Naive thymus-derived CD4-positive, alpha-beta T cell (primary cell): Measurements from ENCODE around the gene VAV2. TPM values are rescaled to one million over a fixed set of nuclear protein-coding genes. Genes with fewer than 3 reads are reported as not detected.

Source experiments
- ATAC-seq: fragments of 150-1000 bp; cut with Tn5 transposase; 2 replicates; pipeline ENCODE4 v1.10.0; 2021; ENCODE audit warnings: mild to moderate bottlenecking, moderate library complexity
- CTCF ChIA-PET: fragments of 350-600 bp; sonication (Branson Sonifier 250); formaldehyde crosslinking; loops from one replicate; lab custom pipeline; 2021; ENCODE audit warnings: antibody characterized with exemption; lab: Charles Lee
- POLR2A ChIA-PET: fragments of 350-600 bp; sonication (Branson Sonifier 250); formaldehyde crosslinking; loops from one replicate; lab custom pipeline; 2021; ENCODE audit warnings: antibody characterized with exemption, inconsistent platforms; lab: Charles Lee
- DNase-seq, 9 donors: peaks; one replicate each; pipeline versions ENCODE4 v3.0.0 to v3.0.0-alpha.2; 2020 to 2022; ENCODE audit warnings: mixed read lengths in 1 of 9
- H3K27ac ChIP-seq: one replicate; pipeline ENCODE4 v1.7.0; 2013; ENCODE audit warnings: mild to moderate bottlenecking, low read depth, low read length, moderate library complexity
- H3K27me3 ChIP-seq, 2 donors: one replicate each; pipeline ENCODE4 v1.7.0; 2013; ENCODE audit warnings: low read length in 2 of 2, mild to moderate bottlenecking in 2 of 2, moderate library complexity in 2 of 2; ENCODE audit not compliant: control insufficient read depth in 2 of 2, insufficient read depth in 2 of 2
- H3K36me3 ChIP-seq, 3 experiments: 1 replicate in 2 of 3; 2 replicates in 1 of 3; pipeline ENCODE4 v1.7.0; 2013; ENCODE audit warnings: low read length in 3 of 3, mild to moderate bottlenecking in 3 of 3, moderate library complexity in 1 of 3; ENCODE audit not compliant: insufficient read depth in 3 of 3, control insufficient read depth in 2 of 3
- H3K4me1 ChIP-seq, 2 donors: one replicate each; pipeline ENCODE4 v1.7.0; 2013; ENCODE audit warnings: low read length in 2 of 2, mild to moderate bottlenecking in 2 of 2, moderate library complexity in 1 of 2; ENCODE audit not compliant: control insufficient read depth in 2 of 2, insufficient read depth in 2 of 2
- H3K4me3 ChIP-seq: 2 replicates; pipeline ENCODE4 v1.7.0; 2013; ENCODE audit warnings: mild to moderate bottlenecking, low read length
- H3K9me3 ChIP-seq, 3 experiments: 1 replicate in 2 of 3; 2 replicates in 1 of 3; pipeline ENCODE4 v1.7.0; 2013; ENCODE audit warnings: low read length in 3 of 3; ENCODE audit not compliant: control insufficient read depth in 2 of 3
- H3K27ac Mint-ChIP-seq, 9 donors: one replicate each; pipeline ENCODE4 v1.8.0; 2020 to 2022; ENCODE audit warnings: mixed read lengths in 9 of 9, mild to moderate bottlenecking in 8 of 9, moderate library complexity in 5 of 9, inconsistent platforms in 2 of 9
- H3K27me3 Mint-ChIP-seq, 5 donors: one replicate each; pipeline ENCODE4 v1.8.0; 2021 to 2022; ENCODE audit warnings: mixed read lengths in 5 of 5, mild to moderate bottlenecking in 1 of 5
- H3K36me3 Mint-ChIP-seq, 5 donors: one replicate each; pipeline ENCODE4 v1.8.0; 2020 to 2022; ENCODE audit warnings: mixed read lengths in 5 of 5, mild to moderate bottlenecking in 3 of 5, inconsistent platforms in 1 of 5
- H3K4me1 Mint-ChIP-seq, 7 donors: one replicate each; pipeline ENCODE4 v1.8.0; 2020 to 2022; ENCODE audit warnings: mixed read lengths in 7 of 7, mild to moderate bottlenecking in 3 of 7, inconsistent platforms in 1 of 7
- H3K4me3 Mint-ChIP-seq, 10 donors: one replicate each; pipeline ENCODE4 v1.8.0; 2020 to 2022; ENCODE audit warnings: mild to moderate bottlenecking in 10 of 10, mixed read lengths in 10 of 10, moderate library complexity in 6 of 10, inconsistent platforms in 2 of 10
- H3K9me3 Mint-ChIP-seq, 11 donors: one replicate each; pipeline ENCODE4 v1.8.0; 2020 to 2022; ENCODE audit warnings: mixed read lengths in 11 of 11, mild to moderate bottlenecking in 4 of 11, inconsistent platforms in 1 of 11, moderate library complexity in 1 of 11
- intact Hi-C, 2 donors: fragments of 100-400 bp; cut with micrococcal nuclease; formaldehyde crosslinking; loops; one replicate each; pipeline ENCODE4 v1.15.1; 2023
- polyA plus RNA-seq, 2 donors: library from polyadenylated mRNA; unstranded; fragments of 300-500 nt; fragmentation: Illumina TruSeq; gene quantifications; one replicate each; pipeline ENCODE4 v1.2.3, GENCODE V29; 2021
- total RNA-seq, 6 experiments: library from RNA in 5 of 6; stranded (reverse) in 5 of 6; gene quantifications; 1 replicate in 5 of 6; 2 replicates in 1 of 6; pipeline ENCODE4 v1.2.3 and lab custom pipeline; 2021 to 2026

Gene VAV2
- total and polyA plus RNA-seq, 7 experiments from 2014 or later, result 0.18 to 14.4 (median 1.9) TPM

GRCh38 chr9:134024828-134025605 is 32.9 kb upstream of the VAV2 start, which contains the start of gene BRD3OS:
Gene BRD3OS, plus strand, starts transcription at chr9:134025481. Its CDS starts 1,267 bp downstream, at chr9:134026748.
- H3K27ac Mint-ChIP-seq, result peak within 1 kb of the TSS; percentile 48 to 86 (median 78)
- Histone ChIP-seq H3K27ac (peak within 1 kb of the TSS; percentile 75), H3K27me3 (no peaks in the 10 kb centered on the region), H3K4me3 (peak within 1 kb of the TSS; percentile 89), H3K4me1 (peaks cover 5 to 7% of the 10 kb centered on the region in 2 donors), H3K9me3 (no peaks in the 10 kb centered on the region), H3K36me3 (peaks cover 0 to 3% (median 0%) of the 10 kb centered on the region in 3 experiments)
- H3K27me3 Mint-ChIP-seq, result no peaks in the 10 kb centered on the region
- H3K4me1 Mint-ChIP-seq, result peaks cover 0 to 21% (median 12%) of the 10 kb centered on the region in 7 donors
- ATAC-seq (peak; percentile 98), DNase-seq (peak; percentile 80 to 95 (median 91))
- peak within 1 kb of the TSS; percentile 61 to 85 (median 80) for H3K4me3 Mint-ChIP-seq
- H3K9me3 Mint-ChIP-seq, result no peaks in the 10 kb centered on the region
- CTCF ChIA-PET, result interaction anchor here (2.9 kb wide), 1 partner anchor 31 kb away, joined by 14 read pairs; no protein-coding TSS in a partner anchor
- POLR2A ChIA-PET, result interaction anchor here (0.5 to 4.2 kb wide), 6 partner anchors 20 to 140 kb away, joined by 3 to 18 read pairs (median 3); partner anchors contain the start of genes RNU6ATAC and WDR5
- intact Hi-C loops, result loop anchor here (1.0 to 10.0 kb wide), 8 partner anchors 33 to 1880 kb away; partner anchors contain the start of genes BRD3 (in 2 of the 2), RNU6ATAC (in 2 of the 2), VAV2 (in 2 of the 2) and CACFD1 (in 1 of the 2)
- H3K36me3 Mint-ChIP-seq, result peaks cover 0 to 6% (median 0%) of the 10 kb centered on the region in 5 donors

GRCh38 chr9:134024214-134024792 is 32.2 kb upstream of the VAV2 start:
- H3K9me3 ChIP-seq, result no peaks in the 10 kb centered on the region
- ATAC-seq (no peak), DNase-seq (peak in 1 of 9 donors; percentile 4)
- CTCF ChIA-PET, result interaction anchor here (2.9 kb wide), 1 partner anchor 30 kb away, joined by 14 read pairs; no protein-coding TSS in a partner anchor
- H3K4me3 ChIP-seq, result no peak overlapping the region
- peaks cover 0 to 3% (median 0%) of the 10 kb centered on the region in 3 experiments for H3K36me3 ChIP-seq
- intact Hi-C loops, result loop anchor here in 1 of 2 donors (10.0 kb wide), 1 partner anchor 1880 kb away; the partner anchor contains the start of gene CAMSAP1
- no peaks in the 10 kb centered on the region for H3K27me3 ChIP-seq
- H3K4me1 Mint-ChIP-seq, result peaks cover 0 to 21% (median 12%) of the 10 kb centered on the region in 7 donors
- H3K4me1 ChIP-seq, result peaks cover 5 to 7% of the 10 kb centered on the region in 2 donors
- peaks cover 0 to 6% (median 0%) of the 10 kb centered on the region in 5 donors for H3K36me3 Mint-ChIP-seq
- H3K4me3 Mint-ChIP-seq, result peak overlapping the region; percentile 24 to 85 (median 73)
- no peaks in the 10 kb centered on the region for H3K27me3 Mint-ChIP-seq
- peak overlapping the region in 8 of 9 donors; percentile 44 to 86 (median 79) for H3K27ac Mint-ChIP-seq
- POLR2A ChIA-PET, result interaction anchor here (1.4 to 4.2 kb wide), 2 partner anchors 111 to 139 kb away, joined by 3 to 18 read pairs; partner anchors contain the start of gene WDR5
- H3K27ac ChIP-seq, result no peak overlapping the region
- no peaks in the 10 kb centered on the region for H3K9me3 Mint-ChIP-seq

- Histone ChIP-seq H3K4me1 (no peaks in the 10 kb centered on the region), H3K27me3 (no peaks in the 10 kb centered on the region), H3K9me3 (no peaks in the 10 kb centered on the region), H3K27ac (no peak overlapping the region), H3K36me3 (no peaks in the 10 kb centered on the region), H3K4me3 (no peak overlapping the region)
- peaks cover 0 to 3% (median 0%) of the 10 kb centered on the region in 5 donors for H3K27me3 Mint-ChIP-seq
- H3K4me3 Mint-ChIP-seq, result no peak overlapping the region
- peaks cover 0 to 2% (median 0%) of the 10 kb centered on the region in 7 donors for H3K4me1 Mint-ChIP-seq
- intact Hi-C loops, result no loop called here
- DNase-seq (no peak), ATAC-seq (no peak)
- H3K9me3 Mint-ChIP-seq, result peaks cover 0 to 14% (median 5%) of the 10 kb centered on the region in 11 donors
- CTCF ChIA-PET, result no interaction called here
- POLR2A ChIA-PET, result no interaction called here
- peaks cover 0 to 5% (median 0%) of the 10 kb centered on the region in 5 donors for H3K36me3 Mint-ChIP-seq
- no peak overlapping the region for H3K27ac Mint-ChIP-seq
Measured at GRCh38 chr9:134014946-134015345, 22.8 kb upstream of the VAV2 start.

- peaks cover 0 to 14% (median 8%) of the 10 kb centered on the region in 5 donors for H3K27me3 Mint-ChIP-seq
- no peak overlapping the region for H3K4me3 ChIP-seq
- H3K4me1 Mint-ChIP-seq, result peaks cover 0 to 4% (median 0%) of the 10 kb centered on the region in 7 donors
- DNase-seq (no peak), ATAC-seq (no peak)
- CTCF ChIA-PET, result no interaction called here
- no peak overlapping the region for H3K27ac ChIP-seq
- no peaks in the 10 kb centered on the region for H3K9me3 ChIP-seq
- POLR2A ChIA-PET, result interaction anchor here (0.5 kb wide), 1 partner anchor 841 kb away, joined by 7 read pairs; no protein-coding TSS in a partner anchor
- H3K4me1 ChIP-seq, result no peaks in the 10 kb centered on the region
- H3K4me3 Mint-ChIP-seq, result no peak overlapping the region
- no peaks in the 10 kb centered on the region for H3K36me3 ChIP-seq
- peaks cover 0 to 5% (median 0%) of the 10 kb centered on the region in 5 donors for H3K36me3 Mint-ChIP-seq
- peaks cover 0 to 14% (median 5%) of the 10 kb centered on the region in 11 donors for H3K9me3 Mint-ChIP-seq
- no peaks in the 10 kb centered on the region for H3K27me3 ChIP-seq
- intact Hi-C loops, result no loop called here
- H3K27ac Mint-ChIP-seq, result no peak overlapping the region
Measured at GRCh38 chr9:134011401-134011800, 19.3 kb upstream of the VAV2 start.

- POLR2A ChIA-PET, result no interaction called here
- no peak for DNase-seq
Measured at GRCh38 chr9:134010310-134011173, 18.4 kb upstream of the VAV2 start.

More at GRCh38 chr9:134010310-134011173, 18.4 kb upstream of the VAV2 start:
- Histone ChIP-seq H3K27ac (no peak overlapping the region), H3K27me3 (no peaks in the 10 kb centered on the region), H3K36me3 (no peaks in the 10 kb centered on the region), H3K9me3 (no peaks in the 10 kb centered on the region), H3K4me3 (no peak overlapping the region), H3K4me1 (no peaks in the 10 kb centered on the region)
- peaks cover 0 to 5% (median 0%) of the 10 kb centered on the region in 5 donors for H3K36me3 Mint-ChIP-seq
- CTCF ChIA-PET, result no interaction called here
- H3K27me3 Mint-ChIP-seq, result peaks cover 0 to 16% (median 8%) of the 10 kb centered on the region in 5 donors
- H3K4me1 Mint-ChIP-seq, result peaks cover 0 to 4% (median 0%) of the 10 kb centered on the region in 7 donors
- H3K4me3 Mint-ChIP-seq, result no peak overlapping the region
- intact Hi-C loops, result no loop called here
- peaks cover 0 to 14% (median 5%) of the 10 kb centered on the region in 11 donors for H3K9me3 Mint-ChIP-seq
- no peak overlapping the region for H3K27ac Mint-ChIP-seq
- ATAC-seq, result no peak
